ENCODE data around the gene RPS27A. TPM values are rescaled to one million over a fixed set of nuclear protein-coding genes. Genes with fewer than 3 reads are reported as not detected.

The RPS27A gene
- total RNA-seq, 4 donors from 2014 or later, result 798 to 1,730 (median 1,241) TPM

DNA sequence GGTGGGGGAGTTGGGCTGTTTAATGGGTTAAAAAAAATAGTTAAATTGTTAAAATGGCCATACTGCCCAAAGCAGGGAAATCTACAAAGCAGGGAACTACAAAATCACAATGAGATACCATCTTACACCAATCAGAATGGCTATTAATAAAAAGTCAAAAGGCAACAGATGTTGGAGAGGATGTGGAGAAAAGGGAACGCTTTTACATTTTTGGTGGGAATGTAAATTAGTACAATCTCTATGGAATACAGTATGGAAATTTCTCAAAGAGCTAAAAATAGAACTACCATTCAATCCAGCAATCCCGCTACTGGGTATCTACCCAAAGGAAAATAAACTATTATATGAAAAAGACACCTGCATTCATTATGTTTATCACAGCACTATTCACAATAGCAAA, 27.5 kb upstream of the RPS27A start:
- DNase-seq (ENCODE audit: low spot score in 2 of 2), result no peak
- Histone ChIP-seq H3K27me3 (no peaks in the 10 kb centered on the region), H3K9me3 (peaks cover 0 to 22% (median 1%) of the 10 kb centered on the region in 4 donors), H3K4me1 (no peaks in the 10 kb centered on the region), H3K36me3 (peaks cover 0 to 52% (median 0%) of the 10 kb centered on the region in 3 donors), H3K27ac (no peak overlapping the region), H3K4me3 (no peak overlapping the region)
- no peak for TF ChIP-seq POLR2A (IDR thresholded peaks at IDR 0.05)
- TF ChIP-seq EP300 (IDR thresholded peaks at IDR 0.05), result no peak
- TF ChIP-seq, protein P1, sequence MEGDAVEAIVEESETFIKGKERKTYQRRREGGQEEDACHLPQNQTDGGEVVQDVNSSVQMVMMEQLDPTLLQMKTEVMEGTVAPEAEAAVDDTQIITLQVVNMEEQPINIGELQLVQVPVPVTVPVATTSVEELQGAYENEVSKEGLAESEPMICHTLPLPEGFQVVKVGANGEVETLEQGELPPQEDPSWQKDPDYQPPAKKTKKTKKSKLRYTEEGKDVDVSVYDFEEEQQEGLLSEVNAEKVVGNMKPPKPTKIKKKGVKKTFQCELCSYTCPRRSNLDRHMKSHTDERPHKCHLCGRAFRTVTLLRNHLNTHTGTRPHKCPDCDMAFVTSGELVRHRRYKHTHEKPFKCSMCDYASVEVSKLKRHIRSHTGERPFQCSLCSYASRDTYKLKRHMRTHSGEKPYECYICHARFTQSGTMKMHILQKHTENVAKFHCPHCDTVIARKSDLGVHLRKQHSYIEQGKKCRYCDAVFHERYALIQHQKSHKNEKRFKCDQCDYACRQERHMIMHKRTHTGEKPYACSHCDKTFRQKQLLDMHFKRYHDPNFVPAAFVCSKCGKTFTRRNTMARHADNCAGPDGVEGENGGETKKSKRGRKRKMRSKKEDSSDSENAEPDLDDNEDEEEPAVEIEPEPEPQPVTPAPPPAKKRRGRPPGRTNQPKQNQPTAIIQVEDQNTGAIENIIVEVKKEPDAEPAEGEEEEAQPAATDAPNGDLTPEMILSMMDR (IDR thresholded peaks at IDR 0.05), result no peak
- 90 to 92% methylated on average over 2 of the region's 2 CpGs for WGBS, 2 donors

DNA sequence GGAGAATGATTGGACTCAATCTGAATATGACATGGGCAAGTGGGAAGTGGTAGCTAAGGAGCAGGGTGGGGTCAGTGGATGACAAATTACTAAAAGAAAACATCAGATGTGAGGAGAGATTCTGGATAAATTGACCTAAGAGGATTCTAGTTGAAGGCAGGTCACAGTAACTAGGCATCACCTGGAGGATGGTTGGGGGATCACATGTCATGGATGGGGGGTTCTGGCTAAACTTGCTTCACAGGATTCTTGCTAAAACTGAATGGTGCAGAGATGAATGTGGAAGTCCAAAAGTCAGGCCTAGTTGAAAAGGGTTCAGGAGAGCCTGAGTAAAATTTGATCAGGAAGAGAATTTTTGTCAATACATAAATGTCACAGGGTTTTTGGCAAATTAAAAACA, 18.7 kb upstream of the RPS27A start:
- no peak overlapping the region for H3K27ac ChIP-seq
- H3K27me3 ChIP-seq, result no peaks in the 10 kb centered on the region
- H3K4me3 ChIP-seq, result no peak overlapping the region
- TF ChIP-seq POLR2A (IDR thresholded peaks at IDR 0.05), result no peak
- TF ChIP-seq, protein P1 (IDR thresholded peaks at IDR 0.05), result no peak
- no peak for TF ChIP-seq EP300 (IDR thresholded peaks at IDR 0.05)
- no peak for DNase-seq (ENCODE audit: low spot score in 2 of 2)
- H3K4me1 ChIP-seq, result no peaks in the 10 kb centered on the region
- H3K9me3 ChIP-seq, result no peaks in the 10 kb centered on the region
- peaks cover 0 to 4% (median 0%) of the 10 kb centered on the region in 3 donors for H3K36me3 ChIP-seq

DNA sequence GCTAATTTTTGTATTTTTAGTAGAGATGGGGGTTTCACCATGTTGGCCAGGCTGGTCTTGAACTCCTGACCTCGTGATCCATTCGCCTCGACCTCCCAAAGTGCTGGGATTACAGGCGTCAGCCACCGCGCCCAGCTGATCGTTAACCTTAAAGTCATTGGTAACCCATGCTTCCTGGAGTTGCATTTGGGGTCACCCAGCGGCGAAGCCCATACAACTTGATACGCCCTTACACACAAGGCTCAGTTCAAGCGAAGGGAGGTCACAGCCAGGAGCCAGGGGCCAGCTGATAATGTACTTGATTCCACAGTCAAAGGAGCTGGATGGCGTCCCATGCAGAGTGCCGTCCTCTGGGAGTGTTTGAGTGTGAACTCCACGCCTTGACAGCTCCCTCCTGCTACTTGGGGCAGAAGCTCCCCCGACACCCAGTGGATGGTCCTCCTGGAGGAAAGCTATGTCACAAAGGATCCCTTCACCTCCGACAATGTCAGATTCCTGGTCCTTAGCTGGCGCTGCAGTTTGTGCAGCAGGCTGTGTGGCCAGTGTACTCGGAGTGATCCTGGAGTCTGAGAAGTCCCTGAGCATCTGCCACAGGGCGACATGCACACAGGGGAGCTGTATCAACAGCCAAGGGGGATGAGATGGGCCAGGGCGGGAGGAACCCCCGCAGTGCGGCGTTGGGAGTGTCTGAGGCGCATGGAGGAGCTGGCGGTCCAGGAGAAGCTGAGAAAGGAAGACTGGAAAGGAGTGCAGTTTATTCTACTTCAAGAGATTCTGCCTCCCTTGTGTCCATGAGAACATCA, 8.3 kb upstream of the RPS27A start:
- WGBS, 2 donors, result 85 to 89% methylated on average over 25 of the region's 25 CpGs
- TF ChIP-seq, protein P1 (IDR thresholded peaks at IDR 0.05), result no peak
- TF ChIP-seq EP300 (IDR thresholded peaks at IDR 0.05) (no peak), POLR2A (IDR thresholded peaks at IDR 0.05) (no peak)
- Histone ChIP-seq H3K4me3 (peak overlapping the region in 3 of 4 donors; percentile 65 to 88 (median 86)), H3K27ac (peak overlapping the region; percentile 86 to 97 (median 95)), H3K9me3 (no peaks in the 10 kb centered on the region), H3K27me3 (no peaks in the 10 kb centered on the region), H3K4me1 (peaks cover 0 to 8% (median 3%) of the 10 kb centered on the region in 4 donors), H3K36me3 (no peaks in the 10 kb centered on the region)
- no peak for DNase-seq (ENCODE audit: low spot score in 2 of 2)

DNA sequence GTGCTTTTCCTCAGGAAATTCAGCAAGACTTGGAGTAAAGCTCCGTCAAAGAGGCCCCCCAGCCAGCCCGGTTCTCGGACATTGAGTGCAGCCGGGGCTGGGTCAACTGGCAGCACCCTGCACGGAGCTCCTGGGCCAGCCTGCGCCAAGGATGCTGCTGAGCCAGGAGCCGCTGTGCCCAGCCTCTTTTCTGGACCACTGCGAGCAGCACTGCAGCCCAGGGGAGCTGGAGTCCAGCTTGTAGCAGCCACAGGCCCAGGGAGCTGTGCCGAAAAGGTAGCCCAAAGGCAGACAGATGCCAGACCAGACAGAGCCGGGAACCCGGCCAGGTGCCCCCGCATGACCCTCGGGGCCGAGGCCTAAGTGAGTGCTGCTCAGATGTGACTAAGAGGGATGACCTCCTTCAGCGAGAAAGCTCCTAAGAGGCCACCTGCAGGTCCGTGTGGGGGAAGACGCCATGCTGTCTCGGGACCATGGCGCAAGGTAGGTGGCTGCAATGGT, 7.7 kb upstream of the RPS27A start:
- Histone ChIP-seq H3K4me3 (no peak overlapping the region), H3K27ac (peak overlapping the region in 1 of 4 donors; percentile 97)

More for the DNA sequence above, 7.7 kb upstream of the RPS27A start:
- DNase-seq (ENCODE audit: low spot score in 2 of 2), result no peak
- peaks cover 0 to 4% (median 0%) of the 10 kb centered on the region in 3 donors for H3K36me3 ChIP-seq
- H3K9me3 ChIP-seq, result no peaks in the 10 kb centered on the region
- H3K27me3 ChIP-seq, result no peaks in the 10 kb centered on the region
- peaks cover 0 to 8% (median 3%) of the 10 kb centered on the region in 4 donors for H3K4me1 ChIP-seq
- WGBS, 2 donors, result 80 to 84% methylated on average over 18 to 19 of the region's 19 CpGs
- TF ChIP-seq, protein P1 (IDR thresholded peaks at IDR 0.05), result no peak
- no peak for TF ChIP-seq POLR2A (IDR thresholded peaks at IDR 0.05)
- TF ChIP-seq EP300 (IDR thresholded peaks at IDR 0.05), result no peak
